PC-9 (cell line): ENCODE data around the gene USP50. TPM values are rescaled to one million over a fixed set of nuclear protein-coding genes. Genes with fewer than 3 reads are reported as not detected.

Experiments used
- BruUV-seq: library from RNA; stranded (reverse); fragments of 400-500 nt; replicated peaks from 2 replicates; lab custom pipeline; 2021; lab: Mats Ljungman, UMichigan
- CTCF ChIA-PET: fragments of 300-600 bp; sonication (Branson Sonifier 250); formaldehyde crosslinking; loops from one replicate; lab custom pipeline; 2022; ENCODE audit warnings: antibody characterized with exemption; lab: Charles Lee
- POLR2A ChIA-PET: fragments of 300-600 bp; sonication (Branson Sonifier 250); formaldehyde crosslinking; loops from one replicate; lab custom pipeline; 2022; ENCODE audit warnings: antibody characterized with exemption; ENCODE audit not compliant: unreplicated experiment; lab: Charles Lee
- DNase-seq, 2 experiments: peaks; one replicate each; pipeline versions ENCODE4 v3.0.0 to v3.0.0-alpha.2; 2015 to 2022; ENCODE audit warnings: mixed read lengths in 1 of 2
- H2AFZ ChIP-seq: fragments of 200-600 bp; sonication (generic); 2 replicates; pipeline ENCODE4 v1.8.1; 2017; ENCODE audit warnings: antibody characterized with exemption
- H3F3A ChIP-seq: fragments of 200-600 bp; sonication (generic); 2 replicates; pipeline ENCODE4 v1.8.1; 2017; ENCODE audit warnings: antibody characterized with exemption, mild to moderate bottlenecking, low read depth; ENCODE audit not compliant: insufficient read depth
- H3K27ac ChIP-seq: fragments of 200-600 bp; sonication (generic); 2 replicates; pipeline ENCODE4 v1.6.1; 2016; ENCODE audit warnings: mixed run types
- H3K27me3 ChIP-seq: fragments of 200-600 bp; sonication (generic); 2 replicates; pipeline ENCODE4 v1.6.1; 2016; ENCODE audit warnings: low read depth, mixed run types; ENCODE audit not compliant: insufficient read depth
- H3K36me3 ChIP-seq: fragments of 200-600 bp; sonication (generic); 2 replicates; pipeline ENCODE4 v1.6.1; 2016; ENCODE audit warnings: low read depth, mixed run types
- H3K4me1 ChIP-seq: fragments of 200-600 bp; sonication (generic); replicated peaks from 2 replicates; pipeline ENCODE4 v1.6.1; 2016; ENCODE audit warnings: mixed run types; ENCODE audit not compliant: insufficient read depth
- H3K4me2 ChIP-seq: fragments of 200-600 bp; sonication (generic); 2 replicates; pipeline ENCODE4 v1.6.1; 2017; ENCODE audit warnings: mixed run types
- H3K4me3 ChIP-seq: fragments of 200-600 bp; sonication (generic); 2 replicates; pipeline ENCODE4 v1.6.1; 2016; ENCODE audit warnings: mixed run types
- H3K79me2 ChIP-seq: fragments of 200-600 bp; sonication (generic); 2 replicates; pipeline ENCODE4 v1.6.1; 2017; ENCODE audit warnings: low read depth, mixed run types
- H3K9me2 ChIP-seq: fragments of 200-600 bp; sonication (generic); 2 replicates; pipeline ENCODE4 v1.8.1; 2017; ENCODE audit warnings: mild to moderate bottlenecking; ENCODE audit not compliant: insufficient read depth
- H3K9me3 ChIP-seq: fragments of 200-600 bp; sonication (generic); 2 replicates; pipeline ENCODE4 v1.8.1; 2016; ENCODE audit warnings: low read depth; ENCODE audit not compliant: insufficient read depth
- H4K20me1 ChIP-seq: fragments of 200-600 bp; sonication (generic); 2 replicates; pipeline ENCODE4 v1.8.1; 2017; ENCODE audit not compliant: insufficient read depth
- EZH2 ChIP-seq: fragments of 200-600 bp; sonication (generic); IDR thresholded peaks from 2 replicates; pipeline ENCODE4 v1.8.0; 2017; ENCODE audit warnings: antibody characterized with exemption, low read depth
- intact Hi-C: fragments of 100-400 bp; cut with micrococcal nuclease; formaldehyde crosslinking; loops from one replicate; pipeline ENCODE4 v1.10.0; 2022; ENCODE audit not compliant: unreplicated experiment
- total RNA-seq: library from RNA; stranded (reverse); gene quantifications from 2 replicates; pipeline ENCODE4 v1.2.3, GENCODE V29; 2021
- TF ChIP-seq, protein P1 (sequence below): fragments of 200-600 bp; sonication (generic); conservative IDR thresholded peaks from 2 replicates; pipeline ENCODE4 v1.6.1; 2017; ENCODE audit warnings: mixed run types, antibody characterized with exemption, mild to moderate bottlenecking, moderate library complexity

USP50 gene
- total RNA-seq, 1 experiment from 2014 or later = not detected

DNA sequence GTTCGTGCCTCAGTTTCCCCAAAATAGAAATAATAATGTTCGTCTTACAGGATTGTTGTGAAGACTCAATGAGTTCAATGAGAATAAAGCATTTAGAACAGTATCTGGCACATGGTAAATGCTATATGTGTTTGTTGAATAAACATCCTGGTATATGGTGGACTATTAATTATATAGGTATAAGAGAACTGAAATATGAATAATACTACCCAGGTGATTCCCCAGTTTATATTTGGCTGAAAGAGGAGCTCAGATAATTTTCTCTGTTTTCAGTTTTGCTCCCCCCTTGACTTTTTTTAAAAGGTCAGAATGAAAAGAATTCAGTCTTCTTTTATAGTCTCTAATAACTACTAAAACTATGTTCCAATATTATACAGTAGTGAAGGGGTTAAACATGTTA lies 75.4 kb downstream of the USP50 start:
- H3K79me2 ChIP-seq = no peaks in the 10 kb centered on the region
- intact Hi-C loops = no loop called here
- CTCF ChIA-PET = no interaction called here
- no peaks in the 10 kb centered on the region for H3K36me3 ChIP-seq
- H3K9me2 ChIP-seq = no peaks in the 10 kb centered on the region
- no peak for DNase-seq
- no peaks in the 10 kb centered on the region for H3K27me3 ChIP-seq
- no peak overlapping the region for H3K27ac ChIP-seq
- no peak overlapping the region for H2AFZ ChIP-seq
- TF ChIP-seq EZH2 = no peak
- TF ChIP-seq, protein P1, sequence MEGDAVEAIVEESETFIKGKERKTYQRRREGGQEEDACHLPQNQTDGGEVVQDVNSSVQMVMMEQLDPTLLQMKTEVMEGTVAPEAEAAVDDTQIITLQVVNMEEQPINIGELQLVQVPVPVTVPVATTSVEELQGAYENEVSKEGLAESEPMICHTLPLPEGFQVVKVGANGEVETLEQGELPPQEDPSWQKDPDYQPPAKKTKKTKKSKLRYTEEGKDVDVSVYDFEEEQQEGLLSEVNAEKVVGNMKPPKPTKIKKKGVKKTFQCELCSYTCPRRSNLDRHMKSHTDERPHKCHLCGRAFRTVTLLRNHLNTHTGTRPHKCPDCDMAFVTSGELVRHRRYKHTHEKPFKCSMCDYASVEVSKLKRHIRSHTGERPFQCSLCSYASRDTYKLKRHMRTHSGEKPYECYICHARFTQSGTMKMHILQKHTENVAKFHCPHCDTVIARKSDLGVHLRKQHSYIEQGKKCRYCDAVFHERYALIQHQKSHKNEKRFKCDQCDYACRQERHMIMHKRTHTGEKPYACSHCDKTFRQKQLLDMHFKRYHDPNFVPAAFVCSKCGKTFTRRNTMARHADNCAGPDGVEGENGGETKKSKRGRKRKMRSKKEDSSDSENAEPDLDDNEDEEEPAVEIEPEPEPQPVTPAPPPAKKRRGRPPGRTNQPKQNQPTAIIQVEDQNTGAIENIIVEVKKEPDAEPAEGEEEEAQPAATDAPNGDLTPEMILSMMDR = no peak
- no peaks in the 10 kb centered on the region for H4K20me1 ChIP-seq
- no peaks in the 10 kb centered on the region for H3F3A ChIP-seq
- POLR2A ChIA-PET = no interaction called here
- H3K4me2 ChIP-seq = no peak overlapping the region
- H3K4me1 ChIP-seq = no peaks in the 10 kb centered on the region
- H3K4me3 ChIP-seq = no peak overlapping the region
- H3K9me3 ChIP-seq = no peaks in the 10 kb centered on the region
- BruUV-seq = no TSS peak

DNA sequence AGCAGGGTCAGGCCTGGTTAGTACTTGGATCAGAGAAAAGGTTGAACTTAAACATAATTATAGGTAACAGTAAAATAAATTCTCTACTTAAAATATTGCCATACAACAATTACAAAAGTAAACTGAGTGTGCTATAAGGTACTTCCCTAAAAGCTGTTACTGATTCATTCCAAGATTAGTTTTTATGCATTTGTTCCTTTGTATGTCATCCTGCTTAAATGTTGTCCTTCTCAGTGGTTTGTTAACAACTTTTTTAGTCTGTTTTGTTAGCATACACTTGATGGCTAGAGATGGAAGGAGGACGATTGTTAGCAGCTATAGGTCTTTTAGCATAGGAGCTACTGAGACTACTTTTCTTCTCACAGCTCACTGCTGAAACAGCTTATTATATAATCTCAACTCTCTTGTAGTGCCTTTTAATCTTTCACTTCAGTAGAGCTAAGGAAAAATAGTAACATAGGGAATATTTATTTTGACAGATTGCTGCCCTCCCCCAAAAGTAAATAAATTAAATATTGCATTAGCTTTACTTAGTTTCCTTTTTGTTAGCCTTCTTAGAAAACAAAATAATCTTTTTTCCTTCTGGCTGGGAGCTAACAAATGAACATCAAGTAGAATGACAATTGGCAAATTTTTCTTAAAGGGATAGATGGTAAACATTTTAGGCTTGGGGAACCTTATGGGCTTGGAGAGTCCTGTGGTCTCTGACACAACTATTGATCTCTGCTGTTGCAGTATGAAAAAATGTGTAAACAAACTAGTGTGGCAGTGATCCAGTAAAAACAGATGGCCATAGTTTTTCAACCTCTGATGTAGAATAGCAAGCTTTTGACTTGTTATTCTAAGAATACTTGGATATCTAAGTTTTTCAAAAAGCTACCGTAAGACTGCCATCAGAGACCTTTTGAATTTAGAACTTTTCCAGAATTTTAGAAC lies 82.8 kb downstream of the USP50 start:
- H3K9me2 ChIP-seq = no peaks in the 10 kb centered on the region
- intact Hi-C loops = no loop called here
- TF ChIP-seq EZH2 = no peak
- TF ChIP-seq, protein P1 = no peak
- no peaks in the 10 kb centered on the region for H3K79me2 ChIP-seq
- H4K20me1 ChIP-seq = 0 out of 2 replicates have a peak, but pooled peaks cover 3% of the 10 kb centered on the region
- H3F3A ChIP-seq = no peaks in the 10 kb centered on the region
- CTCF ChIA-PET = no interaction called here
- H3K9me3 ChIP-seq = no peaks in the 10 kb centered on the region
- H3K36me3 ChIP-seq = peaks cover 7% of the 10 kb centered on the region; the same call in 1 of the 2 replicates
- POLR2A ChIA-PET = no interaction called here
- no peak overlapping the region for H2AFZ ChIP-seq
- no peak overlapping the region for H3K27ac ChIP-seq
- no TSS peak for BruUV-seq
- no peak for DNase-seq
- H3K4me2 ChIP-seq = no peak overlapping the region
- no peaks in the 10 kb centered on the region for H3K27me3 ChIP-seq
- no peaks in the 10 kb centered on the region for H3K4me1 ChIP-seq
- H3K4me3 ChIP-seq = no peak overlapping the region

DNA sequence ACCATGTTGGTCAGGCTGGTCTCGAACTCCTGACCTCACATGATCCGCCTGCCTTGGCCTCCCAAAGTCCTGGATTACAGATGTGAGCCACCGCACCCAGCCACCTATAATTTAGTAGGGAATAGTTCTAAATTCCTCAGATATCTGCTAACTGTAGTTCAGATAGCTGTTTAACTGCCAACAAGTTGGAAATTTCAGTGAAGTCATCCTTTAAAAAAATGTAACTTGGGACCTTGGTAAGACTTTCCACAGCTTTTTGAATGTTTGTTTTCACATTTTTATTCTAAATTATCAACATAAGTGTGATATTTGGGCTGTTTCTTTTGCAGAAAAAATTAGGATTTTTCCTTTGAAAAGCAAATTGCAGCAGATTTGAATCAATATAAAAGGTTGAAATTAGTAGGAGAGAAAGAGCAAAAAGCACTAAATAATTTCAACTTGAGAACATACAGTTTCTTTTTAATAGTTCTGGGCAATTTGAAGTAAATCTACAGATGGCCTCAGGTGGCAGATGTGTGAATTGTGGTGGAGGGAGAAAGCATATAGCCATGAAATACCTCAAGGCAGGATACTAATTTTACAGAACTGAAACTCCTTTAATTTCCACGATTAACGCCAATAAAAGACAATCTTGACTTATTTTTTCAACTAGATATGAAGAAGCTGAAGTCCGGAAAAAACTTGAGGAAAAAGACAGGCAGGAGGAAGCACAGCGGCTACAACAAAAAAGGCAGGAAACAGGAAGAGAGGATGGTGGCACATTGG lies 87.9 kb downstream of the USP50 start:
- Histone ChIP-seq H3K4me2 (no peak overlapping the region), H3K36me3 (peaks cover 8% of the 10 kb centered on the region; the same call in 1 of the 2 replicates), H3K27ac (no peak overlapping the region), H3F3A (no peaks in the 10 kb centered on the region; the same call in 1 of the 2 replicates), H3K4me1 (no peaks in the 10 kb centered on the region), H3K4me3 (no peak overlapping the region), H3K79me2 (no peaks in the 10 kb centered on the region), H3K9me3 (no peaks in the 10 kb centered on the region), H4K20me1 (0 out of 2 replicates have a peak, but pooled peaks cover 3% of the 10 kb centered on the region), H3K9me2 (no peaks in the 10 kb centered on the region), H2AFZ (no peak overlapping the region), H3K27me3 (no peaks in the 10 kb centered on the region)
- ChIA-PET POLR2A (interaction anchor here (0.6 to 0.7 kb wide), 3 partner anchors 87 to 1005 kb away, joined by 7 to 10 read pairs (median 9); no protein-coding TSS in a partner anchor), CTCF (no interaction called here)
- TF ChIP-seq, protein P1 = no peak
- TF ChIP-seq EZH2 = no peak
- intact Hi-C loops = no loop called here
- no peak for DNase-seq
- no TSS peak for BruUV-seq
